Ramos (cell line): Measurements from ENCODE around the gene WNT16.

ENCODE experiments used
- in situ Hi-C: fragments of 300-500 bp; cut with MboI; formaldehyde crosslinking; loops from one replicate; pipeline ENCODE4 v1.14.3; 2022; ENCODE audit warnings: low sequenced_read_pairs; ENCODE audit not compliant: unreplicated experiment

WNT16 gene

DNA sequence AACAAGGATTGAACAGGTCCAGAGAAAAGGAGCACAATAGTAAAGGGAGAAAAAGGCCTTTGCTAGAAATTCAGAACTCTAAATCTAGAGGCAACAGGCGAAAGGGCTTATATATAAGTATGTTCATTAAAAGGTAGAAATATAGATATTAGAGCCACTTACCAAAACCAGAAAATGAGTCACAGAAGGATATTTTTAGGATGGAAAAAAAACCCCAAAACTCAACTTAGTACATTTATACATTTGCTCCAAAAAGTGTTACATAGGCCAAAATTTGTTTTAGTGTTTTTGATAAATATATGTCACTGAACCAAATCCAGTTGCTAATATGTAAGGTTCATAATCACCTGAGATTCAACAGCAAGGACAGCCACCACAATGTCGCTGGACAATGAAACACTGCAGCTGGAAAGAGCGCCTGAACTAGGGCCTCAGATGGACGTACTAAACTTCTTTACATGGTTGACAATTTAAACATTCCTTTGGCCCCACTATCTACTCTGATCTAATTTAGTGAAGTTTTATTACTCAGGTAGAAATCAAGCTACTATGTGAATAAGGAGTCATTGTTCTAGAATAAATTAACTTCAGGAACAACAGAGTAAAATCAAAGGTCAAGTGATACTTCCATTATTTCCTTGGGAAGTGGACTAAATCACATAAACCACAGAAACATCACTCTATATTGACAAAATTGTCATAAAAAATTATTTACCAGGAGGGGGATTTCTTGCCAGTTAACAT lies 56.4 kb downstream of the WNT16 start:
- in situ Hi-C loops: loop anchor here (25.0 kb wide), 1 partner anchor 423 kb away; the partner anchor contains the start of gene ING3

DNA sequence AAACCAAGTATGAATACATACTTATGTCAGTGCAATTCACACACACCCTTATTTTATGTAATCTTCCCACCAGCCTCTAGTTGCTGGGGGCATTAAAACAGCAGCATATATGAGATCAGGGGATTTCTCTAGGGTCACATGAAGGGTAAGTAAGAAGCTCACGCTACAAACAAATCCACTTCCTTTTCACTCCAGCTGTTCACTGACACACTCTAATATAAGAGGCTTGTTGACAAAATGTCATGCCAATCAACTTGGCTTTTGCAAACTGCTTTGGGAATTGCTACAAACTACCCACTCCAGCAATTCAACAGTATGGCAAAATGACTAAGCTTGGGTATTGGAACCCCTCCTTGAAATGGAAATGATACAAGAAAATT lies 57.0 kb downstream of the WNT16 start:
- in situ Hi-C loops: loop anchor here (25.0 kb wide), 1 partner anchor 423 kb away; the partner anchor contains the start of gene ING3

DNA sequence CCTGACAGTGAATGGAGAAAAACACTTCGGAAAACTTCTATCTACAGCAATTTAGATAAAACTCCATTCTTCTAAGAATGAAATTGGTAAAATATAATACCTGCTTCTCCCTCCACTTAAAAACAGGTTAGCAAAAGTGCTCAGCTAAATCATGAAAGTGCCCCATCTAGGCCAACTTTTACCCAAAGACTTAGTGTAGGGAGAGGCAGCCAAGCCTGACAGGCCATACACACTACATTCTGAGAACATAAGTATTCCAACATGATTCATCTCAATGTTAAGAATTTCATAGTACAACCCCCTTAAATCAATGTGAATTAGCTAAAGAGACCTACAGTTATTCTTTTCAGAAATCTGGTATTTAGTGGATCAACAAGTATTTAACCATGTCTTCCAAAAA lies 60.1 kb downstream of the WNT16 start:
- in situ Hi-C loops: loop anchor here (25.0 kb wide), 1 partner anchor 427 kb away; the partner anchor contains the start of gene ING3

DNA sequence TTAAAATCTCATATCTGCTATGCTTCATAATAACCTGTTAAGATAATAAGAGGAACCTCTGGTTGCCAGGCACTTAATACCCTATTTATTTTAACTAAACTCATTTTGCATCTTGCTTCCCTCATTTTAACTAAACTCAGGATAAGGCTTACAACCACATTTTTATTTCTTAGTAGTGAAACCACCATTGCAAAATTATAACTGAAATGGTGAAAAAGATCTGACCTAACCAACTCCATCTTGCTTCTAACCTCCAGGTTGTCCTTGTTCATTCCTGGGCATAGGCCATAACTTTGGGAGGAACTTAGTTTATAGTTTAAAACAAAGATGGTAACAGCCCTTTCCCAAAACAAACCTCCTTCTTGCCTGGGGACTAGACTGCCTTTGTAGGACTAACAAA lies 61.3 kb downstream of the WNT16 start:
- in situ Hi-C loops: loop anchor here (25.0 kb wide), 1 partner anchor 428 kb away; the partner anchor contains the start of gene ING3

DNA sequence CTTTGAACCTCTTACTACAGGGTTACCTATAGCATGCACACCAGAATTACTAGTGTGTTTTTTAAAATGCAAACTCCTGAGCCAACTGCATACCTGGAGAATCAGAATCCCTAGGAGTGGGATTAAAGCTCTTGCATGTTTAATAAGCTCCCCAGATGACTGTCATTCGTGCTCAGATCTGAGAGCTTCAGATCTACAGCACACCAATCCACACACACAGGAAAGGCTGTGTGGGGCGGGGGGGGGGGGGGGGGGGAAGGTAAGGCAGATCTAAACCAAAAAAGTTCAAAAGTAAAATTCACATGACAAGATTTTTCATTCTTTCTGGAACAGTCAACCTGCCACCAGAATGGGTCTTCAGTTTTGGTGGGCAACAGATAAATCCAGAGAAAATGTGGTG lies 61.8 kb downstream of the WNT16 start:
- in situ Hi-C loops: loop anchor here (25.0 kb wide), 1 partner anchor 428 kb away; the partner anchor contains the start of gene ING3
